H4 (cell line): ENCODE results near the gene RERE. TPM values are rescaled to one million over a fixed set of nuclear protein-coding genes. Genes with fewer than 3 reads are reported as not detected.
A peak's percentile ranks its signal among the peaks of the same experiment; 100 is the strongest.

Experiments used
- DNase-seq: peaks from one replicate; pipeline ENCODE4 v3.0.0-alpha.2; 2015; ENCODE audit warnings: low spot score
- total RNA-seq: library from RNA; depleted of rRNA; stranded (reverse); fragments of >200 nt; shearing (Covaris generic); gene quantifications from 2 replicates; pipeline ENCODE4 v1.2.3, GENCODE V29; 2014

RERE gene
- total RNA-seq, 1 experiment from 2014 or later = 19.1 TPM

GRCh38 chr1:8689431-8690252 is 127.8 kb downstream of the RERE start:
- no peak for DNase-seq

- no peak for DNase-seq
These were observed 129.9 kb downstream of the RERE start for GRCh38 chr1:8687538-8687937.

- DNase-seq = peak; percentile 44
These were observed 130.4 kb downstream of the RERE start for GRCh38 chr1:8687039-8687438.

GRCh38 chr1:8685463-8685862 is 132.0 kb downstream of the RERE start:
- no peak for DNase-seq

- DNase-seq = no peak
These were observed 132.8 kb downstream of the RERE start for GRCh38 chr1:8684590-8684989.

- no peak for DNase-seq
These were observed 134.9 kb downstream of the RERE start for GRCh38 chr1:8682573-8682972.

GRCh38 chr1:8681911-8682310 is 135.5 kb downstream of the RERE start:
- DNase-seq = no peak

- no peak for DNase-seq
These were observed 136.5 kb downstream of the RERE start for GRCh38 chr1:8680664-8681650.

- DNase-seq = no peak
These were observed 137.3 kb downstream of the RERE start for GRCh38 chr1:8679929-8680663.

GRCh38 chr1:8679395-8679800 is 138.0 kb downstream of the RERE start:
- no peak for DNase-seq

GRCh38 chr1:8678673-8679394 is 138.6 kb downstream of the RERE start:
- DNase-seq = no peak

- no peak for DNase-seq
These were observed 139.7 kb downstream of the RERE start for GRCh38 chr1:8677782-8678181.

GRCh38 chr1:8676813-8677212 is 140.6 kb downstream of the RERE start:
- DNase-seq = no peak

GRCh38 chr1:8676072-8676471 is 141.4 kb downstream of the RERE start:
- DNase-seq = no peak

GRCh38 chr1:8674912-8675311 is 142.5 kb downstream of the RERE start:
- no peak for DNase-seq

- no peak for DNase-seq
These were observed 143.0 kb downstream of the RERE start for GRCh38 chr1:8674481-8674880.

GRCh38 chr1:8671306-8671917 is 146.0 kb downstream of the RERE start:
- peak; percentile 44 for DNase-seq

GRCh38 chr1:8670371-8670818 is 147.0 kb downstream of the RERE start:
- DNase-seq = no peak

- no peak for DNase-seq
These were observed 147.7 kb downstream of the RERE start for GRCh38 chr1:8669606-8670335.
